CD4-positive, alpha-beta T cell treated with Interleukin-2 at 100 ng/mL for 4 hours (primary cell): Measurements from ENCODE around the gene NOD2.

Experiments
- DNase-seq: peaks from one replicate; pipeline ENCODE4 v3.0.0-alpha.2; 2020; ENCODE audit warnings: low spot score

NOD2 gene

DNA sequence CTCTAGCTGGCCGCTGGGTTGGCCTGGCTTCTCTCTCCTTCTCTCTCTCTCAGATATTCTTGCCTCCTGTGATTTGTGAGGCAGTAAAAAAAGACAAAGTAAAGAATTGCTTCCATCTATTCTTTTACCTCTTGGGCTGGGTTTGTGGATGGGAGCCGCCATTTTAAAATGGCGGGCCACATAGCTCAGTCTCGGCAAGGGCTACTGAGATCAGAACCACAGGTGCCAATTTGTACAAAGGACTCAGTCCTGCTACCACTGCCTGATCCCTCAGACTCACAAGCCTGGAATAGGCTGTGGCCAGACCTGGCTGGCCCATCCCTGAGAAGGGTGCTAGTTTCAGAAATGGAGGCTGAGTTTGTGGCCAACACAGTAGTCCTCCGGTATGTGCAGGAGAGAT, 24.1 kb downstream of the NOD2 start:
- DNase-seq, result no peak

GRCh38 chr16:50718061-50718760, 24.8 kb downstream of the NOD2 start:
- no peak for DNase-seq

- no peak for DNase-seq
These were observed 25.5 kb downstream of the NOD2 start for GRCh38 chr16:50718761-50719400.

DNA sequence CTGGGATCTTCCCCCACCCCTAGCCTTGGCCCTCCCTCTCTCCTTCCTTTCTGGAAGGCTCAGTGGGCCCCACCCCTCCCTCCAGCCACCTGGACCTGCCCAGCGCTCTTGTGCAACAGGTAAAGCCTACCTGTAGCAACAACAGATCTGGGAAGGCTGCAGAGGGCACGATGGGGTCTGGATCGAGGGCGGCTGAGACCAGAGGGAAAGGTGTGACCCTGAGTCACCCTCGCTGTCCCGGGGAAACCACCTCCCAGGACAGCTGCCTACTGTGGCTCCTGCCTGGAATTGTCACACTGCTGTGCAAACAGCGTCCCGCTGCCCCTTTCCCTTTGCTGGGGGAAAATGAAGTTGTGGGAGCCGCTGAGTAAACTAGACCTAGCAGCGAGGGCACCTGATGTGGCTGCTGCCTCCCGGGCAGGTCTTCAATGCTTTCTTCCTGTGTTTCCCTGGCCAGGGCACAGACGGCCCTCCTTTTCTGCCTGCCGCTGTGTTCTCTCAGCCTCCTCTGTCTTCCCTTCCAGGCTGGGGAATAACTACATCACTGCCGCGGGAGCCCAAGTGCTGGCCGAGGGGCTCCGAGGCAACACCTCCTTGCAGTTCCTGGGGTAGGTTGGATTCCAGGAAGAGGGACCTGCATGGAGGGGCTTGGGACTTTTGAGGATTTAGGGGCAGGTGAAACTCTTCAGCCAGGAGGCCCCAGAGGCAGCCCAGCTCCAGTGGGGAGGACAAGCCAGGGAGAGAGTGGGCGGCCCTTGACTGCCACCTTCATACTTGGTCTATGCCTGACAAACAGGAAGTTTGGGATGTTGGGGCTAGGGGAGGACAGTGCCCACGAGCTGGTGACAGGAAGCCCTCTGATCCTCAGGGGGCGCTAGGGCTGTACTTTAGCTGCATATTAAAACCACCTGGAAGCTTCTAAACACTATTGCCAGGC, 26.3 kb downstream of the NOD2 start:
- DNase-seq, result no peak

- DNase-seq, result peak; percentile 46
These were observed 28.4 kb downstream of the NOD2 start for GRCh38 chr16:50721549-50722404.

GRCh38 chr16:50722405-50722737, 29.0 kb downstream of the NOD2 start:
- no peak for DNase-seq

DNA sequence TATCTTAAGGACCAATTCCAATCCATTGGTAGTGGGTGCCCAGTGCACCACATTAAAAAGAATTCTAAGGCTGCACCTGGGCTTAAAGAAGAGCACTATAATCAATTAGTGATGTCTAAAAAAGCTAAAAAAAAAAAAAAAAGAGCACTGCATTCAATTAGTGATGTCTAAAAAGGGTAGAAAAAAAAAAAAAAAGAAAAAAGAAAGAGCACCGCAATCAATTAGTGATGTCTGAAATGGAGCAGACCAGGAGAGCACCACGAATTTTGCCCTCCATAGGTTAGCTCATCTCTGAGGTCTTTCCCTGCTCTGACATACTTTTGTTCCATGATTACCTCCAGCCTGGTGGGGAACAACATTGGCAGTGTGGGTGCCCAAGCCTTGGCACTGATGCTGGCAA, 29.6 kb downstream of the NOD2 start:
- DNase-seq, result no peak

DNA sequence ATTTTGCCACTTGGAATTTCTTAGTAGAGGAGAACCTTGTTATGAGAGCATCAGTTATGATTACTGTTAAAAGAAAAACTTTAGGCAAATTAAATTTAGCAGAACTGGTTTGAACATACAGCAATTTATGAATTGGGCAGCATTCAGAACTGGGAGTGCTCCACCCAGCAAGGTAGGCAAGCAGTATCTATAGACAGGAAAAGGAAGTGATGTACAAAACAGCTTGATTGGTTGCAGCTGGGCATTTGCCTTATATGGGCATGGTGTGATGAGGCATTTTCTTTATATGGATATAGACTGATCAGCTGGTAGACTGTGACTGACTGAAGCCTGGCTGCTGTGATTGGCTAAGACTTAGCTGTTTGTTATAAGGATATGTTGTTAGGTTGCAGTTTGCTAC, 30.9 kb downstream of the NOD2 start:
- no peak for DNase-seq

GRCh38 chr16:50731130-50731988, 38.0 kb downstream of the NOD2 start:
- no peak for DNase-seq

DNA sequence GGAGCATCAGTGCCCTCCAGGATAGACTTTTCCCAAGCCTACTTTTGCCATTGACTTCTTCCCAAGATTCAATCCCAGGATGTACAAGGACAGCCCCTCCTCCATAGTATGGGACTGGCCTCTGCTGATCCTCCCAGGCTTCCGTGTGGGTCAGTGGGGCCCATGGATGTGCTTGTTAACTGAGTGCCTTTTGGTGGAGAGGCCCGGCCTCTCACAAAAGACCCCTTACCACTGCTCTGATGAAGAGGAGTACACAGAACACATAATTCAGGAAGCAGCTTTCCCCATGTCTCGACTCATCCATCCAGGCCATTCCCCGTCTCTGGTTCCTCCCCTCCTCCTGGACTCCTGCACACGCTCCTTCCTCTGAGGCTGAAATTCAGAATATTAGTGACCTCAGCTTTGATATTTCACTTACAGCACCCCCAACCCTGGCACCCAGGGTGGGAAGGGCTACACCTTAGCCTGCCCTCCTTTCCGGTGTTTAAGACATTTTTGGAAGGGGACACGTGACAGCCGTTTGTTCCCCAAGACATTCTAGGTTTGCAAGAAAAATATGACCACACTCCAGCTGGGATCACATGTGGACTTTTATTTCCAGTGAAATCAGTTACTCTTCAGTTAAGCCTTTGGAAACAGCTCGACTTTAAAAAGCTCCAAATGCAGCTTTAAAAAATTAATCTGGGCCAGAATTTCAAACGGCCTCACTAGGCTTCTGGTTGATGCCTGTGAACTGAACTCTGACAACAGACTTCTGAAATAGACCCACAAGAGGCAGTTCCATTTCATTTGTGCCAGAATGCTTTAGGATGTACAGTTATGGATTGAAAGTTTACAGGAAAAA, 38.8 kb downstream of the NOD2 start:
- DNase-seq, result no peak

DNA sequence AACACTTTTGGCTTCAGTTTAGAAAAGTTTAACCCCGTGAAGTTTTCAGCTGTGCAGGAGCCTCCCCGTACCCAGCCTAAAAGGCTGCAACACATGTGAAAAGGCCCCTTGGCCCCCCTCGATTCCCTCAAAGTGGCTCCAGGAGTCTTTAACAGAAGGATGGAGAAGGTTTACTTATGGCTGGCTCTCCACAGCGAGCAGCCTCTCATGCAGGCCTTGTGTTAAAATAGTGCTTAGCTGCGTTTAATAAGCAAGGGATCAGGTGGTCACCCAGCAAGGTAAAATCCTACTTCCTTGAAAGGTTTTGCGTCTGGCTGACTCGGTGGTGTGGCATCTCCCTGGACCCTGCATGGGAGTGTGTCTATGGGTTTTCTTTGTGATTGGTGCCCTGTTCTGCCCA, 40.1 kb downstream of the NOD2 start:
- DNase-seq, result no peak

GRCh38 chr16:50735629-50736122, 42.3 kb downstream of the NOD2 start:
- no peak for DNase-seq

GRCh38 chr16:50736448-50736847, 43.0 kb downstream of the NOD2 start:
- DNase-seq, result no peak

- no peak for DNase-seq
These were observed 44.1 kb downstream of the NOD2 start for GRCh38 chr16:50737420-50737959.

DNA sequence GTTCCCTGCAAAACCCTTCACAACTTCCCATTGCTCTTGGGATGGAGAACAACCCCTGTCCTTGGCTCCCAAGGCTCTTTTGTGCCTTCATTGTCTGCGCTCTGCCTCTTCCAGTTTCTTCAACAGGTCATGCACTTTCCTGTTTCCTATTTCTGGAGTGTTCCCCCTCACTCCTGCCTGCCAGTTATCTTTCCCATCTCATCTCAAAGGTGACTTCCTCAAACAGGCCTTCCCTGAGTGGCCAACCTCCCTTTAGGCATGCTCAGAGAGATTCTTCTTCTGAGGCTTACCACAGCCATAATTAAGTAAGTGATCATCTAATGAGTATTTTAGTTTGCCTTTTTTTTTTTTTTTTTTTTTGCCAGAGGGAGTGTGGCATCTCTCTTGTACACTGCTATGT, 45.6 kb downstream of the NOD2 start:
- DNase-seq, result no peak

DNA sequence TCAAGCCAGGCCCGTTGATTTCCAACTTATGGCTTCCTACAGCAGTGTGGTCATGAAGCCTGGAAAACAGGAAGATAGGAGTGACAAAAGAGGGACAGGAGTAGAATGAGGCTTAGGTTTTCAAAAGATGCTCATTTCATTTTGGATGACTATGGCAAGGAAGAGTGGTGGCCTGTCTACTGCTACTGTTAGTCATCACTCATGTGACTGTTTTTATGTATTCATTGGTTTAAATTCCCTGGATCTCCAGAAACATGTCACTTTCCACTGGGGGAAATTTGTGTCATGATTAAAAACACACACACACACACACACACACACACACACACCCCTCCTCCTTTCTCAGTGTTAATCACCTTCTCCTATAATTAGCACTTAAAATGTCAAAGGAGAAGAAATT, 47.3 kb downstream of the NOD2 start:
- DNase-seq, result peak; percentile 36

DNA sequence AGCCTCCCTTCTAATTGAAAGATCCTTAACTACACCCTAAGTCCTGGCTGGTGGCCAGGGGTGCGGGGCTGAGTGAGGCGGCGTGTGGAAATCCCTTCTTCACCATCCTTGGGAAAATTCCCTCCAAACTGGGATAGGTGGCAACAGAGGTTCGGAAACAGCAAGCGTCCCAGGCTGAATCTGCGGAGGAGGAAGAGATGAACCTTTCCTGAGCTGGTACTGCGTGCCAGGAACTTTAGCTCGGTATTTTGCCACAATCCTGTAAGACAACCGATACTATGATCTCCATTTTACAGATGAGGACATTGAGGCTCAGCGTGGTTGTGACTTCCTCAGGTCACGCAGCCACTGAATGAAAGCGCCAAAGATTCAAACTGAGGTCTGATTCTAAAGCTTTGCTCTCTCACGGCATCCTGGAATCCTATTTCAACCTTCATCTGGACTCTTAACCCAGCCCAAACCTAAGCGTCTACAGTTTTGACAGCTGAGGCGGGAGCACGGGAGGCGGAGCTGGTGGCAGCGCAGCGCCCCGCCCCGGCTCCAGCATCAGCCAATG, 47.9 kb downstream of the NOD2 start:
- no peak for DNase-seq

DNA sequence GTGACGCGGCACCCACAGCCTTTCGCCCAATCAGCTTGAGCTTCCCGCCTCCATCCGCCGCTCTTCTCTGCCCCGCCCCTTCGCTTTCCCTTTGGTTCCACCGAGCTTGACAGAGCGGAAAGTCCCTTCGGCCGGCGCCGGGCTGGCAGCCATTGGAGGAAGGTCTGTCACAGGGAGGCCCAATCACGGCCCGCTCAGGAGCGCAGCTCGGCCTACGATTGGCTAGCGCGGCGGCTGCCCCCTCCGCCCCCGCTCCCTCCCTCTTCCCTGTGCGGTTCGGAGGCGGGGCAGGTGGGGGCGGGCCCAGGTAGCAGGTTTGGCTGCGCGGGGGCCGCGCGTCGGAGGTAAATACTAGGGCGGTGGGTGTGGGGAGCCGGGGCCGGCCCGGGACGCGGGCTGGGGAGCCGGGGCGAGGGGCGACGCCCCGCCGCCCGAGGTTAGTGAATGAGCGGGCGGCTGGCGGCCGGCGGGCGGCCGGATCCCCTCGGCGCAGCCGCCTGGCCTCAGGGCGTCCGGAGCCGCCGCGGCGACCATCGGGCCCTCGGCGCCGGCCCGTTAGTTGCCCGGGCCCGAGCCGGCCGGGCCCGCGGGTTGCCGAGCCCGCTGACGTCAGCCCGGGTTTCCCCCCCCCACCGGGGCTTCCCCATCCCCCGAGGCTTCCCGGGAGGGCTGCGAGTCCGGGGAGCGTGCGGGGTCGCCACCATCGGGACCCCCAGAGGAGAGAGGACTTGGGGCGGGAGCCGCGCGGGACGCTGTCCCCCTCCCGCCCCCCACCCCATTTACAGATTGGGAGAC, 48.6 kb downstream of the NOD2 start, which contains the start of gene CYLD:
Gene CYLD (plus strand): TSS at position 306 of the 795 bp plus-strand sequence. CDS start 7,613 bp downstream, outside the sequence.
- peak; percentile 100 for DNase-seq
